Measurements from ENCODE around the gene MRPS18B.

Gene MRPS18B

DNA sequence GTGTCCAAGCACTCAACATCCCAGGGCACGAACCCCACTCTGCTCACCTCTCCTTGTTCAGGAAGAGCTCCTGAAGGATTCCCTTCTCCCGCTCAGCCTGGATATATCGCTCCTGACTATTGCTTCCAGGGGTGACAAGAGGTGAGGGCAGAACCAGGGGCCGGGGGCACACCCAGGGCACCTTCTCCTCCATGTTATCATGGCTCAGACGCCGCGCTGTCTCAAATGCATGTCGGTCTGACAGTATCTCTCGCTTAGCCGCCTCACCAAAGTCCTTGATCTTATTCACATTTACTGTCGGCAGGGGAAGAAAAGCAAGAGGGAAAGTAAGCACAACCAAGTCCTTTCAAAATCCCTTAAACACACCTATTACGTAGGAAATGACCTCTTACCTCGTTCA, 13.7 kb upstream of the MRPS18B start:
- no peak for DNase-seq (ENCODE audit: low spot score)

DNA sequence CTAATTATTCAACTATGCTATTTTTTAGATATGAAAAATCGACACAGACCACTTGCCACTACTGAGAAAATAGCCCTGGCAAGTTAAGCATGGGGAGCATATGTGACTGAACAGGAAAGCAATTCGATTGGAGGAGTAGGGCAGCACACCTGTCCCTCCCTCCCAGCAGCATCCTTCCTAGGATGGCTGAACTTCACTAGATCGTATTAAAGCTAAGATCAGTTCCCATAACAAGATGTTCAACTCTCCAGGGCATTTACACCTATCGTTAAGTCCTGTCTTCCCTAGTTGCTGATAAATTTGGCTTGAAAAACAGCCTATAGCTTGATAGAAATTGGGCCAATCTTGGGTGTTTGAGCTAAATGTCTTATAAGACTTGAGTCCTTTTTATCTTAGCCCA, 7.6 kb upstream of the MRPS18B start:
- DNase-seq (ENCODE audit: low spot score) = no peak

DNA sequence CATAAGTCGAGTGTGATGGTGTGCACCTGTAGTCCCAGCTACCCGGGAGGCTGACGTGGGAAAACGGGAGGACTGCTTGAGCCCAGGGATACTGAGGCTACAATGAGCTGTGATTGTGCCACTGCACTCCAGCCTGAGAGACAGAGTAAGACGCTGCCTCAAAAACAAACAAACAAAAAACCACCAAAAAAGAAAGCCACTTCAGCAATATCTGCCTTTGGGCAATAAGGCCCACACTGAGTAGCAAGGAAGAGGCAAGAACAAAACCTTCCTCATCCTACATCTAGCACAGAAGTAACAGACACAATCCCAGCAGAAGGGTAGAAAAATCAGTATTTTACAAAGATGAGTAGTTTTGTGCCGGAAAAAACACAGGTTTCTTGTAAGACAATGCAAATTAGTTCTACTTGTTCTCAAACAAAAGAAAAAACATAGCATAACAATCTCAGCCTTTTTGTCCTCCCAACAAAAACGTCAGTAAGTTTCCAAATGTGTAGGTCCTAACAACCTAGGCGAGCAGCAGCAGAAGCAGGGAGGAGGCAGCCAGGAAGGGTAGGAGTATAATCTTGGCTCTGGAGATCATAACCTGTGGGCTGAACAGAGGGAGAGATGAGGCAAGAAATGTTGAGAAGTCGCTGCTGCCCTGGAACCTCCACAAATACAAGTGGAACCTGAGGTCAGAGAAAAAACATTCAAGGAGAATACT, 6.3 kb upstream of the MRPS18B start:
- DNase-seq (ENCODE audit: low spot score) = no peak

DNA sequence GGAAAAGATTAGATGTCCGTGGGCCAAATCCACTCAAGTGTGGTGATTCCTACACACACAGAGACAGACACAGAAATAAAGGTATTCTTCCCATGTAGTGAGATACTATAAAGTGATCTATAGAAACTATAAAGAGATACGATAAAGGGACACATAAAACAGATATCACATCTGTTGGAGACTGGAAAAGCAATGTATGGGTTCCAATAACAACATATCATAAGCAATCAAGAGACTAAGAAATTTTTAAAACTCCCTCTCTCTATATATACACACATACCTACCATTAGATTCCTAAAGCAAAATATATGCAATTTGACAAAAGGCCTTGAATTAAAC, 5.8 kb upstream of the MRPS18B start:
- no peak for DNase-seq (ENCODE audit: low spot score)

DNA sequence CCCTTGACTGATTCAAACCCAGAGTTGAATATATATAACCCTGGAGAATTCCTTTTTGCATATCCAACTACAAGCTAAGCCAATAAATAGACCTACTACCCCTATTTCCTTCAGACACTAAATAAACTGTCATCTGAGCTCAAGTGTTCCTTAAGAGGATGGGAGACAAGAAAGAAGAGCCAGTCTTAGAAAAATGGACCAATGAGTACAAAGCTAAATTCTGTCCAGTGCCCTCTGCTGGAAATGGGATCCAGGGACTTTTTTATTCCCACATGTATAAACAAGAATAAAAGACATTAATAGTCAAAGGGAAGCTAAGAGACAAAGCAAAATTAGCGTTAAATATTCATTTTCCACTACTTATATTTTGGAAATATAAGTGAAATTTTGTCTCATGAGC, 5.4 kb upstream of the MRPS18B start:
- no peak for DNase-seq (ENCODE audit: low spot score)

DNA sequence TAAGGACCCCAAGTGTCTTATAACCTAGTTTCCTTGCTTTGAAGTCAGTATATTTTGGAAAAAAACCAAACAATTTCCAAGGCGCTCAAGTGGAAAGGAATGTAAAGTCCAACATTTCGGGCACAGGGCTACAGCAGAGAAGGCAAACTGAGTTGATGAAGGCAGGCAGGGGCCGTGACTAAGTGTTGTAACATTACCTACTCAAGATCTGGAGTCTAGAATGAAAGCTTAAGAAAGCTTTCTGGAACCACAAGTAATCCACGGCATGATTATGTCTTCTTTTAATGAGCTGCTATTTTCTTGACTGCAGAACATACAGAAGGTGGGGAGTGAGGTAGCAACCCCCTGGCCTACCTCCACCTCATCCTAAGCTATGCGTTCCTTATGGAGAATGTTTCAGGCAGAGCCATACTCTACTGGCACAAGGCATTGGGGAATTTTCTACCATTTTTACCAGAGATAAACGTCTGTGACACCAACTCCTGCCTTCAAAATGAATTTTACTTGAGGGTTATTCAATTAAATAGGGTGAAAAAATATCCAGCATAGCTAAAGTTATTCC, 4.9 kb upstream of the MRPS18B start:
- DNase-seq (ENCODE audit: low spot score) = no peak

DNA sequence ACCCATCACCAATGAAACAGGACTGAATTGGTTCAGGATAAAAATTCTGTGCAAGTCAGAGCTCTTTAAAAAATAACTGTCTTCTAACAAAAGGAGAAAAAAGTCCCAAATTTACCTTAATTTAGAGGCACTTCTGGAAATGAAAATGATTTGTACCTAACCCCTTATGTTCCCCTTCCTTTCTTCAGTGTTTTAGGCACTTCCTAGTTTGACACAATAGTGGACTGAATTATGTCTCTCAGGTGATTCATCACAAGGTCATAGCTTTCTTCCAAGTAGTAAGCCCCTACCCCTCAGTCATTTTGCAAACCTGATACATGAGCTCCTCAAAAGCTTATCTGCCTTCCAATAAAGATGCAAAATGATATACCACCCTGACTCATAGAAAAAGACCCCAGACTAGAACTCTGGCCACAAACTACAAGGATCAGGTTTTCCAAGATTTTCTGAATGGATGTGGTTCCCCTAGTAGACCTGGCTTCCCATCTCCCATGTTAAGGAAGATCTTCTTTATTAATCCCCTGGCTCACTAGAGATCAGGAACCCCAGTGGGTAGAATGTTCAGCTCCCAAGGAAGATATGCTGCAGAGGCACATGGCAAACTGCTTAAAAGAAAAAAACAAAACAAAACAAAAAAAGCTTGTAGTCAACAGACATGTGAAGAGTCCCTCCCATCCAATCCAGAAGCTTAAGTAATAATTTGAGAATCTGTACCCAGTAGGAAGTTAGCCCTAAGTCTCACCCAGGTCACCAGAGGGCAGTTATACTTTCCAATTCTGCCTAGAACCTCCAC, 4.2 kb upstream of the MRPS18B start:
- DNase-seq (ENCODE audit: low spot score) = no peak

DNA sequence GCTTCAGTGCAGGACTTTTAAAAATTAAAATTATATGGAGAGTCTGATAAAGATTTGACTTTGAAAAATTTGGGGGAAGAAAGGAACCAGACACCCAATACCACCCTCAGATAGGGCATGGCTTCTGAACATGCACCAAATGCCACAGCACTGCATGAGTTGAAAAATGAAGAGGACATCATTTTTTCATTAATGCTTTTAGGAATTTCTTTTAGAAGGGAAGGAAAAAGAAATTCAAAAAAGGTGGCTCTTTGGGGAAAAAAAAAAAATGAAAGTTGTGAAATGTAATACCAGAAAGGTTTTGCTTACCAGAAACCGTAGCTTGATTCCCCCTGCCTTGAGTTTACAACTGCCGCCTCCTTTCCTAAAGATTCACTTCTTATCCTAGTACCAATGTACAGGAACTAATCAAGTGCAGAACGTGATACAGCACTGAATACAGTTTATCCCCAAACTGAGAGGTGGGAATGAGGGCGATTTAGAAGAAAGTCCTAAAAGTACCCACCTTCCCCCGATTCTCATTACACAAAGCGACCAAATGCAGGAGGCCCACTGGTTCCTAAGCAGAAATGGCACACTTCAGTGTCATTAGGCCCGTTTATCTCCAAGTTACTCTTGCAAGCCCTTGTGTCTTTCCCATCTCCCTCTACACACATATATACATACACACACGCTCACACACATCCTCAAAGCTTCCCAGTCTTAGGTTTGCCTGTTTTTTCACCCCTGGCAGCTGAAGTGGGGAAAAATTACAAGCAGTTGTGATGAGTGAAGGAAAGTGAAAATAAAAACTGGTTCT, 3.4 kb upstream of the MRPS18B start:
- peak; percentile 42 for DNase-seq (ENCODE audit: low spot score)

DNA sequence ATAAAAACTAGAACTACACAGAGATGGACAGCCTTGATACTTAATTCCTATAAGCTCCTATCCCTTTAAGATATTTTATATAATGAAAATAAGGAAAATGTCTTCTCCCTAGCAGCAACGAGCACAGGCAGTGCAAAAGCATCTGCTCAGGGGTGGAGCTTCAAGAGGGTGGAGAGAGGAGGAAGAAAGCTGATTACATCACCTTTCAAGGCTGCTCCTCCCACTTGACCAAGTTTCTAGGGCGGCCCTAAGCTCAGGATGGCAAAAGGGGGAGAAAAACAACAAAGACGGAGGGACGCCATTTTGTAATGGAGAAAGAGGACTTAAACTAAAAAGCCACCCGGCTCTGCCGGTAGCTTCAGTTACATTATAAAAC, 2.8 kb upstream of the MRPS18B start:
- peak; percentile 99 for DNase-seq (ENCODE audit: low spot score)

DNA sequence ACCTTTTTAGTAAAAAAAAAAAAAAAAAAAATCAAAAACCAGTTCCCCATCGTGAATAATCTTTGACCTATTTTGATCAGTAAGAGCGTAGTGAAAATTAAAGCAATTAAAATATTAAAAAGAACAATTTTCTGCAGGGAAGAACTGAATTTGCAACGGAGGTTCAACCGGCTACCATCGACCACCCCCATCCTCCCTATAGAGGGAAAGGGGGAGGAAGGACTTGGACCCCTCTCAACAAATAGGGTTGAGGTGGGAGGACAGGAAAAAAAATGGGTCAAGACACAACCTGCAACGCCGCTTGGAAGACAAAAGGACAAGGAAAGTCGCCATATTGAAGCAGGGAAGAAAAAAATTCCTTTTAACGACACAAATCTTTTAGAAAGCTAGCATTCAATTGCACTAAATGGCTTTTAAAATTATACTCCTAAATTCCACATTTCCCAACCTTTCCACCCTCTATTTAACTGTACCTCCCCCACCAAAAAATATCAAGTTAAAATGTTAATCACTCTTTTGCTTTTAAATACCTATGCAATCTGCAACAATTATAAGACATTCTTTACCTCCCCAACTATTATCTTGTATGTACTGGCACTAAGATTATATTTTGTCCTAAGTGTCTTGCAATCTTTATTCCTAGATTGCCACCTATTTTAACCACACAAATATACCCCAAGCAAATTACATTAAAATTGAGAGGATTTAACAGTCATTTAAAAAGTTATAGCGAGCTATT, 2.3 kb upstream of the MRPS18B start:
- peak; percentile 66 for DNase-seq (ENCODE audit: low spot score)

DNA sequence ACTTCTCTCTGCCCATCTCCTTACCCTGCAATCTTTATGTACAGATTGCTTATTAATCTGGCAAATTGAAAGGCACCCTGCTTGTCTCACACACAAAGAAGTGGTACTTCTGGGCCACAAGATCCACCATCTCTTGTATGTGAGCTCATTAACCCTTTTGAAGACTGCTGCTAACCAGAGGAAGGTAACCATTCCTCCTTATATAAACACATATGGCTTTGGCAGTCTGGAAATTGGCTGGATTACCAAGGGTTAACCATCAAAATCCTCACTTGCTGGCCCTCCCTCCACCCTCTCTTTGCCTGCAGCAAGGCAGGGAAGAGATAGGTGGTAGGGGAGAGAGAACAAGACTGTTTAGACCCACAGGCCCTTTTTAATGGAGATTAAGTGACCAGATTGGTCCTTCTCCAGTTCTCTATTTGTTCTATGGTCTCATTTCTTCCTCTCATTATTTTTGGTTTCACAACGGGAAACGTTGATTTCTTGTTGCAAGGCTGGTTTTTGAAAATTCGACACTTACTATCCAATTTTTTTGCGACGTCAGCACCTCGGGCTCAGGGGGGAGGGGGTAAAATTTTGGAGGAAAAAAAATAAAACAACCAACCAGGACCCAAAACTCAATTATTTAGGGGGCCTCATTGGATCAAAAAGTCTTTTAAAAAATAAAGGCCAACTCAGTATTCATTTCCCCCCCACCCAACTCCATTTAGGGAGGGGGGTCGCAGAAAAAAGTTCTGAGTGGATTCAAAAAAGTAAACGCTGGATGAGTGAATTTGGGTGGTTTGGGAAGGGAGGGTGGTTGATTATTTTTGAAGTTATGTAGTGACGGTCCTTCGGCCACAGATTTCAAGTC, 1.5 kb upstream of the MRPS18B start:
- peak; percentile 41 for DNase-seq (ENCODE audit: low spot score)

DNA sequence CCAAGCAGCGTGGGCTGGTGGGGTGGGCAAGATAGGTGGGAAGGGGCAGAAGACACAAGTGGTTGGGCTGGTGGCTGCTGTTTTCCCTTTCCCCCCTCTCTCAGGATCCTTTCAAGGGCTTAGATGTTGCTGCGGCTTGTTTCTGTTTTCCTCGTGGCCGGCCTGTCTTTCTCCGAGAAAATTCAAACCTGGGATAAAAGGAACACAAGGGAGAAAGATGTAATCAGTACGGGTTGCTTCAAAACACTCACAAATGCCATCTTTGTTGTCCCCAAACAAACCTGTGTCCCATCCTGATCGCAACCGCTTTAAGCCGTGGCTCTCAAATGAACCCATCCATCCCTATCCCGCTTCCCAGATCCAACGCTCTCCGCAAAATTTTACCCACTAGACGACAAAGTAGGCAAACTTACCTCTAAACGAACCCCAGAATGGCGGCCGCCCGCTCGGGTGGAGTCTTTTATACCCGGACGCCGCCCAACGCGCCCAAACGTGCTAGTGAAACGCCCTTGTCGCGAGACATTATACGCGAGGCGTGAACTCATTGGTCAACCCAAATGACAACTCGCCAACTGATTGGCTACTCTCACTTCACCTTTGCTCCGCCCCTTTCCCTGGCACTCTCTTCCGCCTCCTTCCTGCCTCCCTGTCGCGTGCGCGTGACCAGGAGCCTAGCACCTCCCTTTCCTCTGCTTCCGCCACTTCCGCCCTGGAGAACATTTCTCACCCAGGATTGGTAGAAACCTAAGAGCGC, 652 bp upstream of the MRPS18B start, which contains the start of gene PPP1R10:
TSS of gene PPP1R10 (minus strand) at position 433 of the 754 bp plus-strand sequence. CDS start 7,299 bp downstream, outside the sequence.
- peak; percentile 100 for DNase-seq (ENCODE audit: low spot score)

DNA sequence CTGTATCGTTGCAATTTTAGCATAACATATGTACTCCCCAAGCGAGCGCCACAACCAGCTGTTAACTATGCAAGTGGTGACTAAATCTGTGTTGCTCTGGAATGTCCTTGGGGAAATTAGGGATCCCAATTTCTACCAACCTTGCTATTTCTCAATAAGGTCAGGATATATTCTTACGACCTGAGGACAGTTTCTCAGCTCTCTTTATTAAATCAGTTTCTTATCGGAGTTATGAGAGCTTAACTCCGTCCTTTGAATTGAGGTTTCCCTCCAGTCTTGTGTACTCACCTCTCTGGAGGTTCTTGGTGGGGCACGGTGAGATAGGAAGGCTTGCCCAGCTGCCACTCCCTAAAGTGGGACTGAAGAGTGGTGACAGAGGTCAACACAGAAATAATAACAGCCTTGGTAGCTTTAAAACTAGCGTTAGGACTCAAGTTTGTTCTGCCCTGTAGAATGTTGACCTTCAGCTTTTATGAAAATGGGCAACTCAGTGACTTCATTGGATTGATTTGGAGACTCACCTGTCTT, 694 bp downstream of the MRPS18B start:
- DNase-seq (ENCODE audit: low spot score) = no peak

DNA sequence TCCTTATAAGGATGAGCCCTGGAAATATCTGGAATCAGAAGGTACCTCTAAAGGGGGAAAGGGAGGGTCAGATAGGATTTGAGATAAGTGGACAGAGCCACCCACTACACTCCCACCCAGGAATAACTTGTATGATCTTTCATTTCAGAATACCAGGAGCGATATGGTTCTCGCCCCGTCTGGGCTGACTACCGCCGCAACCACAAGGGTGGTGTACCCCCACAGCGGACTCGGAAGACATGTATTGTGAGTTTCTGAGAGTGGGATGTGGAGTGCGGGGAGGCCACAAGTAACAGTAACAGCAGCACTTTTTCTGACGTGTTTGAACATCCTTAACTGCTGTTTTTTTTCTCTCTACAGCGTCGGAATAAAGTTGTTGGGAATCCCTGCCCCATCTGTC, 1.9 kb downstream of the MRPS18B start:
- no peak for DNase-seq (ENCODE audit: low spot score)

DNA sequence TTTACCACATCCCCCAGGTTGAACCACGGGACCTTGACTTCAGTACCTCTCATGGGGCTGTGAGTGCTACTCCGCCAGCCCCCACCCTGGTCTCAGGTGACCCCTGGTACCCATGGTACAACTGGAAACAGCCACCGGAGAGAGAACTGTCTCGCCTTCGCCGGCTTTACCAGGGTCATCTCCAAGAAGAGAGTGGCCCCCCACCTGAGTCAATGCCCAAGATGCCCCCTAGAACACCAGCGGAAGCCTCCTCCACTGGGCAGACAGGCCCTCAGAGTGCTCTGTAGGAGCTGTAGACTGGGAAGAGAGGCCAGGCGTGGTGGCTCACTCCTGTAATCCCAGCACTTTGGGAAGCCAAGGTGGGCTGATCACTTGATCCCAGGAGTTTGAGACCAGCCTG, 7.9 kb downstream of the MRPS18B start:
- DNase-seq (ENCODE audit: low spot score) = no peak

DNA sequence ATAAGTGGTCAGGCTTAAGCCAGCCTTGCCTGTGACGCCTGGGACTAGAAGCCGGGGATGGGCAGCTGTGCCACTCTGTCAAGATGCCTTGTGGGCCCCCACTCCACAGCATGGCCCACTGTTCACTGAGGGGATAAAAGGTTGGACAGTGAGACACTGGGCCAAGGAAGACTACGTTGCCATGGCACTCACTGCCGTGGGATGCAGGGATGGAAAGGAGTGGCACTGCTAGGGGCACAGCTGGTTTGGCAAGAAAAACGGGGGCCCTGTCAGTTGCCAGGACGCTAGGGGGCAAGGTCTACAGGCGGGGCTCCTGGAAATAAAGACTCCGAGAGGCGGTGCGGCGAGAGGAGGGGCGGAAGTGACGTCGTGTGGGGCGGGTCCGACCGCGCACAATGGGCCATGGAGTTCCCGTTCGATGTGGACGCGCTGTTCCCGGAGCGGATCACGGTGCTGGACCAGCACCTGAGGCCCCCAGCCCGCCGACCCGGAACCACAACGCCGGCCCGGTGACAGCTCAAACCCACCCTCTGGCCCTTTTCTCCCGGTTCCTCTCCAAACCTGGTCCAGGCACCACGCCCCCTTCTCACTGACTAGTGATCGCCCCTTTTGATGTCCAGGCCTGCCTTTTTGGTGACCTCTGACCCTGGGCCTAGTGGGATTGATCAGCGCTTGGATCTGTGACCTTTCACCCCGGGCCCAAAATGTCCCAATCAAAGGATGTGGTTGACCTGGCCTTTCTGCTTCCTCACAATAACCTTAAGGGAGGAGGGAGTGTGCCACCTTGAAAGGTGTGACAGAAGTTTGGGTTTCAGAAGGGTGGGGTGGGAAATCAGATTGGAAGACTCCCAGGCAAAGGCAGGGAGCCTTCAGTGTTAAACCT, 9.1 kb downstream of the MRPS18B start, which contains the start of gene ATAT1:
TSS of gene ATAT1 (plus strand) at position 391 of the 883 bp plus-strand sequence.
- peak; percentile 97 for DNase-seq (ENCODE audit: low spot score)

DNA sequence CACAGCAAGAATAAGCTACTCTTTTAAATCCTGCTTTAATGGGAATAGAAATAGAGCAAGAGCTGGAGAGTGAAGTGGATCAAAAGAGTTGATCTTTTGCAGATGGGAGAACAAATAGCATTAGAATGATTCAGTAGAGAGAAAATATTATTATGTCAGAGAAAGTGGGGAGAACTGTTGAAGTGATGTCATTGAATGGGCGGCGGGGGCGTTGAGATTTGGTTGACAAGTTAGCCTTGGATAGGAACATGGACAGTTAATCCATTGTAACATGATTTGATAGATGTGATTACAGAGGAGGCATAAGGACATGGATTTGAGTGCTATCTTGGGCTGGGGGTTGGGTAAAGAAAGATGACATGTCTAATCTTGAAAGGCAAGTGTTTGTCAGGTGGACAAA, 18.2 kb downstream of the MRPS18B start:
- no peak for DNase-seq (ENCODE audit: low spot score)

DNA sequence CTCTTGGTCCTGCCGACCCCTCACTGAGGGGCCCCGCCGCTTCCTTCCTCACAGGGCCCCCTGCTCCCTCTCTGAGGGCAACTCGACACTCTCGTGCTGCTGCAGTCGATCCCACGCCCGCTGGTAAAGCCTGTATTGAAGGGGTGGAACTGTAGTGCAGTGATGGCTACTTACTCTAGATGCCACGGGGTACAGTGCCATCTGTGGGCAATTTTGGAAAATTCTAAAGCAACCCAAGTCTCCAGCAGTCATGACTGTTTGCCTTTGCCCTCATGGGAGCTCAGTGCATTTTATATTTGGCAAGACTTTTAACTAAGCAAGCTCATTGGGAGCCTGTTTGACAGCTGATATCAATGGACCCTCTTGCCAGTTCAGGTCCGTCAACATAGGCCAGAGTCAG, 22.8 kb downstream of the MRPS18B start:
- no peak for DNase-seq (ENCODE audit: low spot score)

DNA sequence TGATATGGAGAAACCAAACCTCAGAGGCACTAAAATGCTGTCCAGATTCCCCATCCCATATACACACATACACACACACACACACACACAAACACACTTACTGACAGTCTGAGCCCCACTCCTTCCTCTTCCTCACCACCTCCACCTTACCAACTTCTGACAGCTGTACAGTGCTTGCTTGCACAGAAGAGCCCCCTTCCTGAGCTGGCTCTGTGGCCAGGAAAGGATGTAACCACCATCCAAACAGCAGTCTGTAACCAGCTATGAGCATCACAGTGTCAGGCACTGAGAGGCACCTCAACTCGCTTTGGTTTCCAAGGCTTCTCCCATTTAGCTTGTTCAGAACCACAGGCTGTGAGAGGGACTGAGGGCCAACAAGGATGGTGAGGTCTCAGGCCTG, 23.4 kb downstream of the MRPS18B start:
- no peak for DNase-seq (ENCODE audit: low spot score)

Measured in Ammon's horn (tissue), 1 donor.